ENCODE measurements around the gene DBNL.

Gene DBNL

GRCh38 chr7:44076101-44076895, 31.8 kb downstream of the DBNL start:
- no peaks in the 10 kb centered on the region for H3K9me3 Mint-ChIP-seq
- no peak for DNase-seq (ENCODE audit: low spot score in 2 of 2)
- no peak overlapping the region for H3K4me3 Mint-ChIP-seq
- peaks cover 85% of the 10 kb centered on the region for H3K36me3 Mint-ChIP-seq
- ATAC-seq: no peak
- peak overlapping the region; percentile 84 for H3K27ac Mint-ChIP-seq
- peaks cover 54% of the 10 kb centered on the region for H3K4me1 Mint-ChIP-seq

DNA sequence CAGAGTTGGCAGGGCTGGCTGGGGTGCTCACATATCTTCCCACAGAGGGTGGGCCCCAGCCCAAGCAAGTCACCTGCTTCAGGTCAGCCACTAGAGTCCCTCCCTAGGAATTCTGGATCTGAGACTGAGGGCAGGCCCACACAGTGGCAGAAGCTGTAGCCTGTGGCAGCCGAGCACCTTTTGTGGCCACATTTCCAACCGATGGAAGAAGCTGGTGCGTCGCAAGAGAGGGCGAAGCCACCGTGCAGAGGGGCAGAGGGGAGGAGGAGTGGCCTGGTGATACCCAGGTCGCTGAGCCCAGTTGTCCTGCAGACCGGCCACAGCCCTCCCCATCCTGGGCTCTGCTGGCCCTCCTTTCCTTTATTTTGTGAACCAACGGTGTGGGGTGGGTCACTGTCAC, 32.6 kb downstream of the DBNL start:
- DNase-seq (ENCODE audit: low spot score in 2 of 2) (no peak), ATAC-seq (no peak)
- Mint-ChIP-seq H3K4me1 (peaks cover 52% of the 10 kb centered on the region), H3K4me3 (no peak overlapping the region), H3K9me3 (no peaks in the 10 kb centered on the region), H3K27ac (peak overlapping the region; percentile 84), H3K36me3 (peaks cover 78% of the 10 kb centered on the region)

- Mint-ChIP-seq H3K4me1 (peaks cover 46% of the 10 kb centered on the region), H3K9me3 (no peaks in the 10 kb centered on the region), H3K36me3 (peaks cover 77% of the 10 kb centered on the region), H3K27ac (peak overlapping the region; percentile 84), H3K4me3 (no peak overlapping the region)
- no peak for DNase-seq (ENCODE audit: low spot score in 2 of 2)
- ATAC-seq: no peak
Measured at GRCh38 chr7:44077681-44078091, 33.2 kb downstream of the DBNL start.

DNA sequence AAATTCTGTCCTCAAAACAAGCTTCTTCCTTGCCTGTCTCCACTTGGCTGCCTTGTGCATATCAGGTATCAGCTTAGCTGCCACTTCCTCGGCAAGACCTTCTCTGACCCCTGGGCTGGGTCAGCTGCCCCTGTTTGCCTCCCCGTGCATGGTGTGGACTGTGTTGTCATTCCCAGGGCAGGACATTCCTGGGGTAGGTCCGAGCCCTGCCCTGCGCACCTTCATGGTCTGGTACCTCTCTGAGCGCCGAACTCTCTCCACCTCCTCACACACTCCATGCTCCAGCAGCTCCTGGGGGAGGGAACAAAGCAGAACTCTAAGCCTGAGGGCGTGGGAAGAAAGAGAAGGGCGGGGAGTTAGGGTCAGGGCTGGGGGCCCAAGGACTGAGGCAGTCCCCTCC, 34.0 kb downstream of the DBNL start:
- Mint-ChIP-seq H3K4me1 (peaks cover 45% of the 10 kb centered on the region), H3K36me3 (peaks cover 71% of the 10 kb centered on the region), H3K9me3 (no peaks in the 10 kb centered on the region), H3K27ac (peak overlapping the region; percentile 84), H3K4me3 (no peak overlapping the region)
- no peak for DNase-seq (ENCODE audit: low spot score in 2 of 2)
- no peak for ATAC-seq

DNA sequence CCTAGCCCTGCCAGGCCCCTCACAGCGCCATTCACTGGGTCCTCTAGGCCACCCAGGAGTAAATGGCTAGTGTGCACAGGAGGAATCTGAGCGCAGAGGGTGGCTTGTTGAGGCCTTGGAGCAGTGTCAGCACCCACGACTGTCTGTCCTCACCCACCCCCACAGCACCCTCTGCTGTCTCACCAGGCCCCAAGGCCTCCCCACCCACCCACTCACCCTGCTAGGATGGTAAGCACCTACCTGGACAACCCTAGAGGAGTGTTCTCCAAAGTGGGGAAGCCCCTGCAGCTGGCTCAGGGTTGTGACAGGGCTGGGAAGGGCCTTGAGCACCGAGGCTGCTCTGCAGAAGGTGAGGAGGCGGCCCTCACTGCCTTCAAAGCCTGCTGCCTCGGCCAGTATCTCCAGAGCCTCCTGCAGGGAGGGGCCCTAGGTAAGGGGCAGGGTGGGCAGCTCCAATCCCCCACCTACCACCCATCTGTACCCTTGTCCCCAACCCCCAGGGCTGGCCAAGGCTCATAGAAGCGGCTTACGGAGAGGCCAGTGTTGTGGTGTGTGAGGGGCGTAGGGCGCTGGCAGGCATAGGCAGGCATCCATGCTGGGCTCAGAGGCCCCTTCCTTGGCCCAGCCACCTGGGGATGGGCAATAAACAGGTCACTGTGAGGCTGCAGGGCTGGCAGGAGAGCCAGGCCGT, 35.0 kb downstream of the DBNL start:
- Mint-ChIP-seq H3K27ac (no peak overlapping the region), H3K36me3 (peaks cover 62% of the 10 kb centered on the region), H3K4me1 (peaks cover 42% of the 10 kb centered on the region), H3K4me3 (peak overlapping the region; percentile 88), H3K9me3 (no peaks in the 10 kb centered on the region)
- ATAC-seq: no peak
- no peak for DNase-seq (ENCODE audit: low spot score in 2 of 2)

GRCh38 chr7:44080118-44080517, 35.6 kb downstream of the DBNL start:
- peaks cover 41% of the 10 kb centered on the region for H3K4me1 Mint-ChIP-seq
- H3K4me3 Mint-ChIP-seq: peak overlapping the region; percentile 88
- H3K36me3 Mint-ChIP-seq: peaks cover 55% of the 10 kb centered on the region
- no peak for DNase-seq (ENCODE audit: low spot score in 2 of 2)
- H3K27ac Mint-ChIP-seq: peak overlapping the region; percentile 93
- no peak for ATAC-seq
- H3K9me3 Mint-ChIP-seq: no peaks in the 10 kb centered on the region

DNA sequence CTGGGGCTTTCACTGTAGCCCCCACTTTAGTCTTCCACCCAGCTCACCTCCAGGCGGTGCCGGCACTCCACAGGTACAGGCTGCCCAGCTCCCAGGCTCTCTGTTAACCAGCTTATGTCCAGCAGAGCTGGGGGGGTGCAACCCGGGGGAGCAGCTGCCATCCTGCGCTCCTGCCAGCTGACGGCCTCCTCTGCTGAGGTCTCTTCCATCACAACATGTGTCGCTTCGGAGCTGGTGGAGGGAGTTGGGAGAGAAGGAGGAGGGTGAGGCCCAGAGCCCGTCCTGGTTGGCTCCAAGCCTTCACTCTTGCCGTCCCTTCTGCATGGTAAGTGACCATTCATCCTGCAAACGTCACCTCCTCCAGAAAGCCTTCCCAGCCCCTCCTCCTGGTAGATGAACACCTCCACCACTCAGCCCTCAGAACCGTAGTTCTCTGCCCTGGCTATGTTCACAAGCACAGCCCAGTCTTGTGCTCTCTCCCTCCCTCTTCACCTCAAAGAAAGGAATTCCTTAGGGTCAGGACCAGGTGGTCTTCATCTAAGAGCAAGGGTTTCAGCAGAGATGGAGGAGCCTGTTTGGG, 36.3 kb downstream of the DBNL start:
- Mint-ChIP-seq H3K4me3 (peak overlapping the region; percentile 88), H3K4me1 (peaks cover 41% of the 10 kb centered on the region), H3K9me3 (no peaks in the 10 kb centered on the region), H3K27ac (peak overlapping the region; percentile 93), H3K36me3 (peaks cover 49% of the 10 kb centered on the region)
- ATAC-seq: no peak
- DNase-seq (ENCODE audit: low spot score in 2 of 2): no peak

GRCh38 chr7:44081266-44081748, 36.8 kb downstream of the DBNL start:
- Mint-ChIP-seq H3K4me1 (peaks cover 41% of the 10 kb centered on the region), H3K27ac (peak overlapping the region; percentile 93), H3K36me3 (peaks cover 43% of the 10 kb centered on the region), H3K4me3 (peak overlapping the region; percentile 88), H3K9me3 (no peaks in the 10 kb centered on the region)
- DNase-seq (ENCODE audit: low spot score in 2 of 2): no peak
- ATAC-seq: no peak

- peak overlapping the region; percentile 88 for H3K4me3 Mint-ChIP-seq
- DNase-seq (ENCODE audit: low spot score in 2 of 2) (peak; percentile 79 to 95), ATAC-seq (peak; percentile 96)
- H3K36me3 Mint-ChIP-seq: peaks cover 30% of the 10 kb centered on the region
- H3K27ac Mint-ChIP-seq: peak overlapping the region; percentile 93
- H3K9me3 Mint-ChIP-seq: no peaks in the 10 kb centered on the region
- H3K4me1 Mint-ChIP-seq: peaks cover 36% of the 10 kb centered on the region
Measured at GRCh38 chr7:44082541-44083207, 38.2 kb downstream of the DBNL start.

- Mint-ChIP-seq H3K36me3 (peaks cover 18% of the 10 kb centered on the region), H3K4me3 (peak overlapping the region; percentile 88), H3K27ac (peak overlapping the region; percentile 93), H3K4me1 (peaks cover 26% of the 10 kb centered on the region), H3K9me3 (no peaks in the 10 kb centered on the region)
- ATAC-seq (no peak), DNase-seq (ENCODE audit: low spot score in 2 of 2) (no peak)
Measured at GRCh38 chr7:44083796-44084195, 39.3 kb downstream of the DBNL start.

- H3K4me1 Mint-ChIP-seq: peaks cover 26% of the 10 kb centered on the region
- DNase-seq (ENCODE audit: low spot score in 2 of 2) (no peak), ATAC-seq (no peak)
- peaks cover 14% of the 10 kb centered on the region for H3K36me3 Mint-ChIP-seq
- no peak overlapping the region for H3K4me3 Mint-ChIP-seq
- no peaks in the 10 kb centered on the region for H3K9me3 Mint-ChIP-seq
- no peak overlapping the region for H3K27ac Mint-ChIP-seq
Measured at GRCh38 chr7:44084701-44085100, 40.2 kb downstream of the DBNL start.

DNA sequence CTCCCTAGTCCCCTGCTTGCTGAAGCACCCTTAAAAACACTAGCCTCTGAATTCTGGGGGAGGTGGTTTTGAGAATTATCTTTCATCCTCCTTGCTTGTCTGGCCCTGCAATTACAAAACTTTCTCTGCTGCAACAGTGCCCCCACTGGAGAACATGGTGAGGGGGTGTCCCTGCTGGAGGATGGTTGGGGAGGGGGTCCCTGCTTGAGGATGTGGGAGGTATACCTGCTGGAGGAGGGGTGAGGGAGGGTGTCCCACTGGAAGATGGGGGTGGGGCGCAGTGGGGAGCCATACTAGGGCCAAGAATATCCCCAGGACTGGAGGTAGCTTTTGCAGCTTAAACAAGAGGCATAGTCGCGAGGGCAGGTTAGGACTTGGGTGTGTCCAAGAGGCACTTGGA, 41.0 kb downstream of the DBNL start:
- H3K36me3 Mint-ChIP-seq: peaks cover 14% of the 10 kb centered on the region
- peaks cover 24% of the 10 kb centered on the region for H3K4me1 Mint-ChIP-seq
- H3K9me3 Mint-ChIP-seq: no peaks in the 10 kb centered on the region
- no peak for DNase-seq (ENCODE audit: low spot score in 2 of 2)
- no peak for ATAC-seq
- H3K4me3 Mint-ChIP-seq: no peak overlapping the region
- H3K27ac Mint-ChIP-seq: no peak overlapping the region

DNA sequence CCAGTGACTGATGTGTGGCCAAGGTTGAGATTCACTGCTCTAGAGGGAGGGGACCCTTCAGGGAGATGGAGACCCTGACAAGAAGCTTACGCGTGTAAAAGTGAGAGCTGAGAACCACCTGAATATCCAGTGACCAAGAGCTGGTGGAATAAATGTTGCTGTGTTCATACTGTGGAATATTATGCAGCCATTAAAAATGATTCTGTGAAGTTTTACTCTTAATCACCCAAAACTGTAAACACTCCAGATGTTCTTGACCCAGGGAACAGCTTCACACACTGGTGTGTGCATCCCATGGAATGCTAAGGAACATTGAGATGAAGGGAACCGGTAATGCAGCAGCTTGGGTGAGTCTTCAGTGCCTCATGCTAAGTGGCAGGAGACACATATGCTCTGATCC, 42.1 kb downstream of the DBNL start:
- Mint-ChIP-seq H3K9me3 (no peaks in the 10 kb centered on the region), H3K27ac (no peak overlapping the region), H3K4me1 (peaks cover 14% of the 10 kb centered on the region), H3K4me3 (no peak overlapping the region), H3K36me3 (peaks cover 7% of the 10 kb centered on the region)
- ATAC-seq: no peak
- no peak for DNase-seq (ENCODE audit: low spot score in 2 of 2)

DNA sequence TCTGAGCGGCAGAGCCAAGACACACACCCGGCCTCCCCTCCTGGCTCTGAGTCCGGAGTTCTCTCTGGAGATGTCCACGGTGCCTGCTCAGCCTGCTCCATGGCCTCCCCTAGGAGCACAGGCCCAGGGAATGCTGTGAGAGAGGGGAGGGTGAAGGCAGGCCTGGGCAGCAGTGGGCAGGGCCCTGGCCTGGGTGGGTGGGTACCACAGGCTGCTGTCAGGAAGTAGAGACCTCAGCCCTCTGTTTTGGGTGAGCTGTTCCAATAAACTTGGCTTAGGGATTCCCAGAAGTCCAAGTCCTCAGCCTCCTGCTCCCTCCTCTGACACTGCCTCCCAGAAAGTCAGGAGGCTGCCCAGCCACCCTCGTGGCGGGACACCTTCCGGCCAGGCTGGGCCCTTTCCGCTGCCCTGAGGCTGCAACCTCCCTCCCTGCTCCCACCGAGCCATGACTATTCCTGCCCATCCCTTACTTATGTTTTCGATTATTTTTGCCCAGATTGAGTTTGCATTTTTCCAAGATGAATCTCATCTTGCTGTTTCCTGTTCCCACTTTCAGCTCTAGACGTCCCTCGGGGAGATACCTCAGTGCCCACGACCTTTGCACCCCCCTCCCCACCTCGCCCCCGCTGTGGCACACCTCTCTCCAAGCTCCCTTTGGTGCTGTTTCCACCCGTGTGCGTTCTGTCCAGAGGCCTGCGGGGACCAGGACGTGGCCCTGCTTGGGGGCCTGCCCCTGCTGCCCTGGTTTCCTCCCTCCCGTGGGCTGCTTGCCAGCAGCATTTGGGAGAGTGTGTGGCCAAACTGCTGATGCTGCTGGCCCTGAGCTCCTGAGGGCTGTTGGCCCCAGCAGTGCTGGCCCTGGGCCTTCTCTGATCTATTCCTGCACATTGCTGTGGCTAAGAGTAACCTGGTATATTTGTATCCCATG, 43.7 kb downstream of the DBNL start:
- H3K4me1 Mint-ChIP-seq: peaks cover 10% of the 10 kb centered on the region
- H3K36me3 Mint-ChIP-seq: no peaks in the 10 kb centered on the region
- DNase-seq (ENCODE audit: low spot score in 2 of 2): no peak
- no peaks in the 10 kb centered on the region for H3K9me3 Mint-ChIP-seq
- H3K4me3 Mint-ChIP-seq: no peak overlapping the region
- ATAC-seq: no peak
- H3K27ac Mint-ChIP-seq: peak overlapping the region; percentile 52

Data from stimulated activated effector memory CD8-positive, alpha-beta T cell treated with anti-CD3 and anti-CD28 coated beads, Interleukin-12 subunit alpha, Interleukin-12 subunit beta, amount 100 ng/mL, for 72 hours (primary cell).